Lower lobe of right lung (tissue), 2 donors: Measurements from ENCODE around the gene DMD. TPM values are rescaled to one million over a fixed set of nuclear protein-coding genes. Genes with fewer than 3 reads are reported as not detected.

ENCODE experiments used
- ATAC-seq, 2 donors: fragments of 200-7000 bp; cut with Tn5 transposase; one replicate each; pipeline ENCODE4 v1.9.1; 2020 to 2022; ENCODE audit warnings: mild to moderate bottlenecking in 2 of 2, moderate library complexity in 2 of 2
- DNase-seq: peaks from one replicate; pipeline ENCODE4 v3.0.0-alpha.2; 2020
- H3K27ac ChIP-seq: fragments of 200-600 bp; one replicate; pipeline ENCODE4 v1.8.0; 2022
- H3K27me3 ChIP-seq: fragments of 200-600 bp; one replicate; pipeline ENCODE4 v1.8.0; 2022; ENCODE audit warnings: low read depth
- H3K36me3 ChIP-seq: fragments of 200-600 bp; one replicate; pipeline ENCODE4 v1.8.0; 2022; ENCODE audit warnings: mild to moderate bottlenecking
- H3K4me1 ChIP-seq: fragments of 200-600 bp; one replicate; pipeline ENCODE4 v1.8.0; 2022
- H3K4me3 ChIP-seq: fragments of 200-600 bp; one replicate; pipeline ENCODE4 v1.8.0; 2022; ENCODE audit warnings: mild to moderate bottlenecking
- H3K9me3 ChIP-seq: fragments of 200-600 bp; one replicate; pipeline ENCODE4 v1.8.0; 2022
- CTCF ChIP-seq: fragments of 200-600 bp; IDR thresholded peaks from one replicate; pipeline ENCODE4 v1.8.0; 2022; ENCODE audit warnings: antibody characterized with exemption, mild to moderate bottlenecking
- intact Hi-C: fragments of 100-400 bp; cut with DNase I; formaldehyde crosslinking; loops from one replicate; pipeline ENCODE4 v1.11.0; 2022
- total RNA-seq: library from RNA; stranded (reverse); fragmentation: NEBNext Ultra II Directional; extraction: Animal tissue kit (Norgen Biotek cat#: 25700); gene quantifications from one replicate; pipeline ENCODE4 v1.2.1, GENCODE V29; 2021
- donor health status: DM: no; HTN: yes; CAD: no; lungs with severe emphysema.

Gene DMD
- total RNA-seq, 1 donor from 2014 or later: 29.4 TPM

- DNase-seq: no peak
- Histone ChIP-seq H3K4me1 (no peaks in the 10 kb centered on the region), H3K27ac (no peak overlapping the region), H3K9me3 (no peaks in the 10 kb centered on the region), H3K36me3 (no peaks in the 10 kb centered on the region), H3K4me3 (no peak overlapping the region), H3K27me3 (no peaks in the 10 kb centered on the region)
- ATAC-seq: no peak
- TF ChIP-seq CTCF: no peak
- intact Hi-C loops: no loop called here
Measured at GRCh38 chrX:31663172-31663571, 1548.2 kb downstream of the DMD start.

- no peaks in the 10 kb centered on the region for H3K4me1 ChIP-seq
- no peak overlapping the region for H3K4me3 ChIP-seq
- intact Hi-C loops: no loop called here
- H3K27ac ChIP-seq: no peak overlapping the region
- H3K9me3 ChIP-seq: no peaks in the 10 kb centered on the region
- TF ChIP-seq CTCF: no peak
- no peak for ATAC-seq
- H3K36me3 ChIP-seq: no peaks in the 10 kb centered on the region
- H3K27me3 ChIP-seq: no peaks in the 10 kb centered on the region
- DNase-seq: no peak
Measured at GRCh38 chrX:31661280-31661810, 1550.0 kb downstream of the DMD start.

- no peaks in the 10 kb centered on the region for H3K9me3 ChIP-seq
- no peaks in the 10 kb centered on the region for H3K36me3 ChIP-seq
- DNase-seq (no peak), ATAC-seq (no peak)
- intact Hi-C loops: no loop called here
- H3K27ac ChIP-seq: no peak overlapping the region
- H3K27me3 ChIP-seq: no peaks in the 10 kb centered on the region
- H3K4me3 ChIP-seq: no peak overlapping the region
- TF ChIP-seq CTCF: peak; percentile 45
- H3K4me1 ChIP-seq: no peaks in the 10 kb centered on the region
Measured at GRCh38 chrX:31658360-31658759, 1553.0 kb downstream of the DMD start.

GRCh38 chrX:31656013-31656412 is 1555.3 kb downstream of the DMD start:
- H3K4me1 ChIP-seq: no peaks in the 10 kb centered on the region
- DNase-seq: no peak
- TF ChIP-seq CTCF: no peak
- H3K27ac ChIP-seq: no peak overlapping the region
- no peaks in the 10 kb centered on the region for H3K36me3 ChIP-seq
- no peaks in the 10 kb centered on the region for H3K9me3 ChIP-seq
- H3K27me3 ChIP-seq: no peaks in the 10 kb centered on the region
- ATAC-seq: no peak
- intact Hi-C loops: no loop called here
- no peak overlapping the region for H3K4me3 ChIP-seq

- no peak for TF ChIP-seq CTCF
- intact Hi-C loops: no loop called here
- ATAC-seq: no peak
- Histone ChIP-seq H3K4me3 (no peak overlapping the region), H3K27ac (no peak overlapping the region), H3K4me1 (no peaks in the 10 kb centered on the region), H3K27me3 (no peaks in the 10 kb centered on the region), H3K36me3 (no peaks in the 10 kb centered on the region), H3K9me3 (no peaks in the 10 kb centered on the region)
- DNase-seq: no peak
Measured at GRCh38 chrX:31653422-31653821, 1557.9 kb downstream of the DMD start.

- Histone ChIP-seq H3K36me3 (no peaks in the 10 kb centered on the region), H3K9me3 (no peaks in the 10 kb centered on the region), H3K27me3 (no peaks in the 10 kb centered on the region), H3K4me3 (no peak overlapping the region), H3K4me1 (no peaks in the 10 kb centered on the region), H3K27ac (no peak overlapping the region)
- no peak for ATAC-seq
- intact Hi-C loops: no loop called here
- TF ChIP-seq CTCF: no peak
- no peak for DNase-seq
Measured at GRCh38 chrX:31652650-31653049, 1558.7 kb downstream of the DMD start.
